Activated naive CD8-positive, alpha-beta T cell (primary cell): ENCODE data around the gene INTS6.

ENCODE experiments used
- H3K27ac Mint-ChIP-seq: one replicate; pipeline ENCODE4 v1.8.0; 2021; ENCODE audit warnings: mixed read lengths
- H3K27me3 Mint-ChIP-seq: one replicate; pipeline ENCODE4 v1.8.0; 2021; ENCODE audit warnings: mixed read lengths
- H3K36me3 Mint-ChIP-seq: one replicate; pipeline ENCODE4 v1.8.0; 2021; ENCODE audit warnings: mixed read lengths
- H3K4me1 Mint-ChIP-seq: one replicate; pipeline ENCODE4 v1.8.0; 2021; ENCODE audit warnings: low read depth, mixed read lengths
- H3K4me3 Mint-ChIP-seq: one replicate; pipeline ENCODE4 v1.8.0; 2021; ENCODE audit warnings: mild to moderate bottlenecking, mixed read lengths
- H3K9me3 Mint-ChIP-seq: one replicate; pipeline ENCODE4 v1.8.0; 2021; ENCODE audit warnings: low read depth, mixed read lengths

The INTS6 gene, protein sequence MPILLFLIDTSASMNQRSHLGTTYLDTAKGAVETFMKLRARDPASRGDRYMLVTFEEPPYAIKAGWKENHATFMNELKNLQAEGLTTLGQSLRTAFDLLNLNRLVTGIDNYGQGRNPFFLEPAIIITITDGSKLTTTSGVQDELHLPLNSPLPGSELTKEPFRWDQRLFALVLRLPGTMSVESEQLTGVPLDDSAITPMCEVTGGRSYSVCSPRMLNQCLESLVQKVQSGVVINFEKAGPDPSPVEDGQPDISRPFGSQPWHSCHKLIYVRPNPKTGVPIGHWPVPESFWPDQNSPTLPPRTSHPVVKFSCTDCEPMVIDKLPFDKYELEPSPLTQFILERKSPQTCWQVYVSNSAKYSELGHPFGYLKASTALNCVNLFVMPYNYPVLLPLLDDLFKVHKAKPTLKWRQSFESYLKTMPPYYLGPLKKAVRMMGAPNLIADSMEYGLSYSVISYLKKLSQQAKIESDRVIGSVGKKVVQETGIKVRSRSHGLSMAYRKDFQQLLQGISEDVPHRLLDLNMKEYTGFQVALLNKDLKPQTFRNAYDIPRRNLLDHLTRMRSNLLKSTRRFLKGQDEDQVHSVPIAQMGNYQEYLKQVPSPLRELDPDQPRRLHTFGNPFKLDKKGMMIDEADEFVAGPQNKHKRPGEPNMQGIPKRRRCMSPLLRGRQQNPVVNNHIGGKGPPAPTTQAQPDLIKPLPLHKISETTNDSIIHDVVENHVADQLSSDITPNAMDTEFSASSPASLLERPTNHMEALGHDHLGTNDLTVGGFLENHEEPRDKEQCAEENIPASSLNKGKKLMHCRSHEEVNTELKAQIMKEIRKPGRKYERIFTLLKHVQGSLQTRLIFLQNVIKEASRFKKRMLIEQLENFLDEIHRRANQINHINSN

DNA sequence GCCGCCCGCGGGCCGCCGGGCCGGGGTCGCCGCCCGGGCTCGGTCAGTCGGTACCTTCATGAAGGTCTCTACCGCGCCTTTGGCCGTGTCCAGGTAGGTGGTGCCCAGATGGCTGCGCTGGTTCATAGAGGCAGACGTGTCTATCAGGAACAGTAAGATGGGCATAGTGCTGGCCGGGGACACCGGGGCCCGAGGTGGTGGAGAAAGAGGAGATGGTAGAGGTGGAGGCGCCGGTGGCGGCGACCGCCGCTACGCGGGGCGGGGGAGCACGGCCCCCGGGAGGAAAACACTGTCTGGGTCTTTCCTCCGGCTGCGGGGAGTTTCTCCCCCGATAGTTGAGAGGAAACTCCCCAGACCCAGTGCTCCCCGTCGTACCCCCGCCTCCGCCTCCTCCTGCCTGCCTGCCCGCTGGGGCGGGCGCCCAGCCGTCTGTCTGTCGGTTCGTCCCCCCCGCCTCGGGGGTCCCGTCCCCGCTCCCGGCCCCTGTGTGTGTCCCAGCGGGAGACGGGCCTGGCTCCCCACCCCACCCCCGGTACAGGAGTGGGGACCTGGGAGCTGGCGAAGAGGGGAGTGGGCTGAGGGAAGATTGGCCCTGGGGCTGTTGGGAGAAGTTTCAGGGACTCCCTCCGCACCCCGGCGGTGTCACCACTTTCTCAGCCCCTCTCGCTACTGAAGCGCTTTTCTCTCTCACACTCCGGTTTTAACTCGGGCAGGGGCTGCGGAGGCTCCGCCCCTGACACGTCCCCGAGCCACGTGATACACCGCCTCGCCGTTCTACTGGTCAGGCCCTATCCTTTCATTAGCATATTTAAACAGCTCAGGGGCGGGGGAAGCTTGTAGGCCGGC lies at the start of gene INTS6:
Gene INTS6 (minus strand): TSS at position 676 of the 846 bp plus-strand sequence. CDS start 511 bp downstream, at position 165.
- Mint-ChIP-seq H3K27ac (peak within 1 kb of the TSS; percentile 98), H3K4me1 (peaks cover 46% of the 10 kb centered on the region), H3K27me3 (no peaks in the 10 kb centered on the region), H3K4me3 (peak within 1 kb of the TSS; percentile 94), H3K9me3 (no peaks in the 10 kb centered on the region), H3K36me3 (peaks cover 23% of the 10 kb centered on the region)

DNA sequence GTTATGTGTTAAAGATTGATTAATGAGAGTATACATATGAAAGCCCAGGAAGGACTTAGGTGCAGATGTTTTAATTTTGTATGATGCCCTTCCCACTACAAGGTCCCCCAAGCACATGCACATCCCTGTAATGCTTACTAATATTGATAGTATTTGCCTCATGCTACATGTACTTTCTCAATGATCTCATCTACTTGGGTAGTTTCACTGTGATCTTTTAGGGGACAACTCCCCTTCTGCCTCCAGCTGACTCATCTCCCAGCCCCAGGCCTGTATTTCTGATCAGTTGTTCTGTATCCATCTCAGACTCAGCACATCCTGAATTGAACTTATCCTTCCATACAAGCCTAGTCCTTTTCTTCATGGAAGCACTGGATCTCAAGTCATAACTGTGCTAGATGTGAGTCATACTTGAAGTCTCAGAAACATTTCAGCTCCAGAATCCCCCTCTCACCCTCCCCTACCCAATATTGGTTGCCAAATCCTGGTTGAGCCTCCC lies 49.4 kb upstream of the INTS6 start:
- Mint-ChIP-seq H3K4me3 (no peak overlapping the region), H3K27me3 (no peaks in the 10 kb centered on the region), H3K36me3 (no peaks in the 10 kb centered on the region), H3K4me1 (peaks cover 11% of the 10 kb centered on the region), H3K9me3 (no peaks in the 10 kb centered on the region), H3K27ac (peak overlapping the region; percentile 58)

DNA sequence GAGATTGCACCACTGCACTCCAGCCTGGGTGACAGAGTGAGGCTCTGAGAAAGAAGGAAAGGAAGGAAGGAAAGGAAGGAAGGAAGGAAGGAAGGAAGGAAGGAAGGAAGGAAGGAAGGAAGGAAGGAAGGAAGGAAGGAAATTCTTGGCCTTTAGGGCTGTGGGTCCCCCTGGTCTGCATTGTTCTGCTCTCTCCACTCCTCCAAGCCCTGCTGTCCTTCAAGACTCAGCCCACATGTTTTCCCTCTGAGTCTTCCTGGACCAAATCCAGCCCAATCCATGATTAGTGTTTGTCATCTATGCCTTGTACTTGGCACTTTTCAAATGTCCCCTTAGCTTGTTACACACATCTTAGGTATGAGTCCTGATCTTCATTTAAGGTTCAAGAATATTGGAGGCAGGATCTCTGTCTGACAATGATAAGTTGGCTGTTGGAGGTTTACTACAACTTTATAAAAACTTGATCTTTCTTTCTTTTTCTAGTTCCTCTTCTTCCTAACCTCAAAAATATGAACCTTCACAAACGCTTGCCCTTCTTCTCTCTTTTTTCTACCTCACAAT lies 48.8 kb upstream of the INTS6 start:
- Mint-ChIP-seq H3K4me3 (no peak overlapping the region), H3K27ac (peak overlapping the region; percentile 58), H3K9me3 (no peaks in the 10 kb centered on the region), H3K27me3 (no peaks in the 10 kb centered on the region), H3K36me3 (no peaks in the 10 kb centered on the region), H3K4me1 (peaks cover 11% of the 10 kb centered on the region)

DNA sequence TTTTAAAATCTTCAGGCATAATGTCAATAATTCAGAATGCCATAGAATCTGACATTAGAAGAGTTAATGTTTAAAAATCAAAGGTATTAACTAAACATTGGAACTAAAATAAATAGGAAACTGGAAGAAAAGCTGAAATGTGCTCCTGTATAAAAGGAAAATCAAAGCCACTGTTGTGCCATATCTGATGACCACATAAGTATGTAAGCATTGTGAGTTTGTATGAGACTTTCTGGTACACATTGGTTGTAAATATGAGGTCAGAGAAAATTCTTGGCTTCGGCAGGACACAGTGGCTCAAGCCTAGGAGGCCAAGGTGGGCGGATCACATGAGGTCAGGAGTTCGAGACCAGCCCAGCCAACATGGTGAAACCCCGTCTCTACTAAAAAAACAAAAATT lies 48.3 kb upstream of the INTS6 start:
- no peak overlapping the region for H3K4me3 Mint-ChIP-seq
- no peak overlapping the region for H3K27ac Mint-ChIP-seq
- H3K27me3 Mint-ChIP-seq, result no peaks in the 10 kb centered on the region
- H3K36me3 Mint-ChIP-seq, result no peaks in the 10 kb centered on the region
- H3K9me3 Mint-ChIP-seq, result no peaks in the 10 kb centered on the region
- peaks cover 11% of the 10 kb centered on the region for H3K4me1 Mint-ChIP-seq

DNA sequence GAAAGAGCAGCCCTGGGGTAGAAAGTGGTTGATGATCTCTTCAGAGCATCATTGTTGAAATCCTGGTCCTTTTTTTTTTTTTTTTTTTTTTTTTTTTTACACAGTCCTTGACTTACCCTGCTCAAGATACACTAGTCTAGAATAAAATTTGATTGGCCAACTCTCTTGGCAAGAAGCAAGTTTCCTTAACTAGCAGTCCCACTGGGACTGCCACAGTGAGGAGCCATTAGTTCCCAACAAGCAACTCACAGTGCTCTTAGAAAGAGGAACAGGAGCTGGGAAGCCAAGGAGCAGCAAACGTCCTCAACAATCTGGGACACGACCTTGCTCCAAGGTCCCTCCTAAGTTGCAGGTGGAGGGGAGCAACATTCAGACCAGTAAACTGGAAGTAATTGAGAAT lies 47.9 kb upstream of the INTS6 start:
- H3K4me1 Mint-ChIP-seq, result peaks cover 11% of the 10 kb centered on the region
- H3K27ac Mint-ChIP-seq, result no peak overlapping the region

DNA sequence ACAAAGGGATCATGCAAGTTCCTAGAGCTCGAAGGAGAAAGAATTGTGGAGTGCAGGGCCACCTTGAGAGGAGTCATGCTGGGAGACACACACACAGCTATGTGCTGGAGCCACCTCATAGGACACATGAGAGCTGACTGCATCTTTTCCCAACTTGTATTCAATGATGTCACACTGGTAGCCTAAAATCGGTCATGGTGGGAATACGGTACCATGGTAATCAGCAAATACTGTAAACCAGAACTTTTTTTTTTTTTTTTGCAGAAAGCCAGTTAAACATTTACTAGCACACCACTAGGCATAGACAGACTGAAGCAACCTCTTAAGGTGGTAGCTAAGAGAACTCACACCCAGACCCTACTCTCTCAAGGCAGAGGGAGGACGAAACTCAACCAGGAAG lies 47.0 kb upstream of the INTS6 start:
- Mint-ChIP-seq H3K4me1 (peaks cover 11% of the 10 kb centered on the region), H3K27ac (no peak overlapping the region), H3K27me3 (no peaks in the 10 kb centered on the region), H3K4me3 (no peak overlapping the region), H3K9me3 (no peaks in the 10 kb centered on the region), H3K36me3 (no peaks in the 10 kb centered on the region)

More for the DNA sequence above, 47.9 kb upstream of the INTS6 start:
- no peak overlapping the region for H3K4me3 Mint-ChIP-seq
- no peaks in the 10 kb centered on the region for H3K27me3 Mint-ChIP-seq
- H3K36me3 Mint-ChIP-seq, result no peaks in the 10 kb centered on the region
- H3K9me3 Mint-ChIP-seq, result no peaks in the 10 kb centered on the region

DNA sequence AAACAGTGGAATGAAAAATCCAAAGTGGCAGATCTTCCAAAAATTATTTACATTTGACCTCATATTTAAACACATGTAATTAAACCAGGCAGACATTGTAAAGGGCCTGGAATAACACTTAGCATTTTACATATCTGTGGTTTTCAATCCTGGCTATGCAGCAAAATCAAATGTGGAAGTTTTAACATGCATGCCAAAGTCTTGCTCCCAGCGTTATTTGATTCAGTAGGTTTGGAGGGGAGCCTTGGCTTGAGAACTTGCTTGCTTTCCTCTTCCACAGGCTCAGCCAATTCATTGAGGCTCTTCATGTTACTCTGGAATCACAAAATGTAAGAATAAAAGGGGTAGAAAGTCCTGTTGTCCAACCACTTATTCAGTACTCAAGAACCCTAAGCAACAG lies 42.5 kb upstream of the INTS6 start:
- H3K4me3 Mint-ChIP-seq, result no peak overlapping the region
- H3K9me3 Mint-ChIP-seq, result no peaks in the 10 kb centered on the region
- H3K27me3 Mint-ChIP-seq, result no peaks in the 10 kb centered on the region
- no peak overlapping the region for H3K27ac Mint-ChIP-seq
- no peaks in the 10 kb centered on the region for H3K36me3 Mint-ChIP-seq
- H3K4me1 Mint-ChIP-seq, result no peaks in the 10 kb centered on the region

DNA sequence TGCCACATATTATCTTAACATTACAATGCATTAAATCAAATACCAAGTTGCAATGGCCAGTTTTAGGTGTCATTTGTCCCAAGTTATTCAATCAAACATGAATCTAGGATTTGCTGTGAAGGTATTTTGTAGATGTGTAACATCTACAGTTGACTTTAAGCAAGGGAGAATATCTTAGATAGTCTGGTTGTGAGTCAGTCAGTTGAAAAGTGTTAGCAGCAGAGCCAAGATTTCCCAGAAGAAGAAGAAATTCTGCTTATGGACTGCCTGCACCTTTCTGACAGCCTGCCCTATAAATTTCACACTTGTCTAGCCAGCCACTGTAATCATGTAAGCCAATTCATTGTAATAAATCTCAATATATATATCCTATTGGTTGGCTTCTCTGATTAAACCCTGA lies 41.3 kb upstream of the INTS6 start:
- Mint-ChIP-seq H3K9me3 (no peaks in the 10 kb centered on the region), H3K27me3 (peaks cover 2% of the 10 kb centered on the region), H3K4me1 (no peaks in the 10 kb centered on the region), H3K4me3 (no peak overlapping the region), H3K27ac (no peak overlapping the region), H3K36me3 (no peaks in the 10 kb centered on the region)

DNA sequence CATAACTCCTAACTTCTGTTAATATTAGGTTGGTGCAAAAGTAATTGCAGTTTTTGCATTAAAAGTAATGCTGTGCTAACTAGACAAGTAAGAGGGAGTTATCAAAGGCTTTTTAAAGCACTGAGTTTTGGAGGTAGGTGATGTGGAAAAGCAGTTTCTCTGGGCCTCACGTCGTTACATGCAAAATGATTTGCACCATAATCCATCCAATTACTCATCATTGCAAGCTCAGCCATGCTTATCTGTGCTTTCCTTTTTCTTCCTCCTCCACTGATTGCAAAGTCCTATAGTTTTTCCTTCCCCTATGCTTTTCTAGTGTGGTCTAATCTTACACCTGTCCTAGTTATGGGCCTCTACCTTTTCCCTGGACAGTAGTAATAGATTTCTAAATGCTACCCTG lies 35.4 kb upstream of the INTS6 start:
- Mint-ChIP-seq H3K36me3 (no peaks in the 10 kb centered on the region), H3K4me1 (no peaks in the 10 kb centered on the region), H3K27me3 (peaks cover 3% of the 10 kb centered on the region), H3K4me3 (no peak overlapping the region), H3K9me3 (peaks cover 5% of the 10 kb centered on the region), H3K27ac (no peak overlapping the region)

DNA sequence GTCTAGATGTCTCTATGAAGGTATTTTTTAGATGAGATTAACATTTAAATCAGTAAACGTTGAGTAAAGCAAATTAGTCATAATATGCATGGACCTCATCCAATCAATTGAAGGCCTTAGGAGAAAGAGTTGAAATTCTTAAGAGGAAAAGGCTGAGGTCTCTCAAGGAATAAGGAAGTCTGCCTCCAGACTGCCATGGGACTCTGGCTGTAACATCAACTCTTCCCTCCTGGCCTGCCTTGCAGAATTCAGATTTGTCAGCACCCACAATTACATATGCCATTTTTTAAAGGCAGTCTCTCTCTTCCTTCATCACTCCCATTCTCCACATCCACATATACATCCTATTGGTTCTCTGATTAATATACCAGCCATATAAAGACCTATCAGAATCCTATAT lies 28.8 kb upstream of the INTS6 start:
- no peaks in the 10 kb centered on the region for H3K4me1 Mint-ChIP-seq
- no peak overlapping the region for H3K4me3 Mint-ChIP-seq
- no peak overlapping the region for H3K27ac Mint-ChIP-seq
- no peaks in the 10 kb centered on the region for H3K27me3 Mint-ChIP-seq
- H3K36me3 Mint-ChIP-seq, result no peaks in the 10 kb centered on the region
- H3K9me3 Mint-ChIP-seq, result peaks cover 5% of the 10 kb centered on the region

DNA sequence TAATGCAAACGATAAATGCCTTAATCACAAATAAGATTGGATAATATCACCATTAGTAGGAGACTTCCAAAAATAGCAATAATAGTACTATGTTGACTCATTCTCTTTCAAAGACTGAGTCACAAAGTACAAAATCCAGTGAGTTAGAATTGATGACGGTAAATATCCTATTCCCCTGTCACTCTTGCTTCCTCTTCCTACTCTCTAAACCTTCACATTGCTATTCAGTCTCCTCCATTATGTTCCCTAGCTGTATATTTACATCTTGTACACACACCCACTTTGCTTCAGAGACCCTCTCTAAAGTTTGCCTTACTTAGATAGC lies 26.3 kb upstream of the INTS6 start:
- Mint-ChIP-seq H3K27me3 (no peaks in the 10 kb centered on the region), H3K27ac (no peak overlapping the region), H3K9me3 (peaks cover 5% of the 10 kb centered on the region), H3K4me3 (no peak overlapping the region), H3K36me3 (no peaks in the 10 kb centered on the region), H3K4me1 (peaks cover 2% of the 10 kb centered on the region)

DNA sequence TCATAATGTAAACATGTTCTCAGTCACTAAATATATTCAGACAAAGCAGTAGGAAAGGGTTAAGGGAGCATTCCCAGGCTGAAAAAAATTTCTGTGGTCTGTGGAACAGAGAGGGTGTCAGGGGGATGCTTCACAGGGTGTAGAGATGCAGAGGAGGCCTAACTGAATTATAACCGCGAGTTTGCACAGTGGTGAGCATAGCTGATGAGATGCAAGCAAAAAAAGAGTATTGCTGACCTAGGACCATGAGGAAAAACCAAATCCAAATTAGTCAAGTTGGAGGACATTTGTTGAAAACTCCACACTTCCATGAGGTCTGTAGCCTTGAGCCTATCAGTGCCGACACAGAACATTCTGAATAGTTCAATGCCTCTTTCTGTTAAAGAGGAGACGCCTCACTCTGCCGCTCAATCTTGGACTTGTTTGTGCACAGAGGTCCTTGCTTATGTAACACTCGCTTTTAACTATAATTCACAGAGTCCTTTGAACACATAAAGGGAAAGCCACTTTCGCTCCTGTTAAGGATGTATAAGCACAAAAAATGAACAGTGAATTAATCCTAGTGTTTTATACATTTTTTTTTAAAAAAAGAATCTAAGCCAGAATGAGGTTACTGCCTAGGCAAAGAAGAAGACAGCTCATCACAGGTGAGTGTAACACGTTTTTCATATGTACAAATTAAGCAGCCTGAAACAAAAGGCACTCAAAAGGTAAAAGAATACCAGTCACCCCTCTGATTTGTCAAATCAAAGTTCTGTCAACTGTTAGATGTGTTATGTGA lies 25.8 kb upstream of the INTS6 start:
- Mint-ChIP-seq H3K4me1 (peaks cover 2% of the 10 kb centered on the region), H3K36me3 (no peaks in the 10 kb centered on the region), H3K27ac (no peak overlapping the region), H3K27me3 (no peaks in the 10 kb centered on the region), H3K9me3 (peaks cover 3% of the 10 kb centered on the region), H3K4me3 (no peak overlapping the region)

DNA sequence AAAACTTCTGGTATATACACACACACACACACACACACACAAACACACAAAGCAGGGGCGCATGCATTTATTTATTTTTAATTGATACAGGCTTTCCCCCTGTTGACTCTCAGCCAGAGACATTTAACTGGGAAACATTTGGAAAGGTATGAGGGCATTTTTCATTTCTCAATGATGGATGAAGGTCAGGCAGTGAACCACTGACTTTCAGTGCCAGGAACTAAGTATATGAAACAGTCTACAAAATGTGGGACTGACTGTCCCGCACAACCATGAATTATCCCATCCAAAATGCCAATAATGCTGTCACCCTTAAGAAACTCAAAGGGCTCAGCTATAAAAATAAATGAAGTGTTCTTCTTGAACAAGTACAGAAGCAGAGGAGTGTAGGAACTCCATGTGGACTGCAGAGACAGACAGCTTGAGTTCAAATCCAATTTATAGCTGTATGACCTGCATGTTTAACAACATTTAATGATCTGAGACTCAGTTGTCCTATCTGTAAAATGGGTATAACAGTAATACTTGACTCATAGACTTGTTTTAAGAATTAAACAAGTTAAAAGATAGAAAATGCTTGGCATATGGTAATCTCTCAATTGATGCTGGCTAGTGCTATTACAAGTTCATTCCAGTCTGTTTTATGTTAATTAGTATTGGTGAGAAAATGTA lies 25.0 kb upstream of the INTS6 start:
- no peak overlapping the region for H3K27ac Mint-ChIP-seq
- H3K4me1 Mint-ChIP-seq, result peaks cover 2% of the 10 kb centered on the region
- no peak overlapping the region for H3K4me3 Mint-ChIP-seq
- no peaks in the 10 kb centered on the region for H3K36me3 Mint-ChIP-seq
- H3K27me3 Mint-ChIP-seq, result no peaks in the 10 kb centered on the region
- H3K9me3 Mint-ChIP-seq, result no peaks in the 10 kb centered on the region
